ENCODE measurements around the gene RNF157.
"Not testable (repeated sequence)": the region's sequence is repeated elsewhere in the genome, so short reads cannot be mapped to it uniquely, and the experiment has no call there.

The RNF157 gene

DNA sequence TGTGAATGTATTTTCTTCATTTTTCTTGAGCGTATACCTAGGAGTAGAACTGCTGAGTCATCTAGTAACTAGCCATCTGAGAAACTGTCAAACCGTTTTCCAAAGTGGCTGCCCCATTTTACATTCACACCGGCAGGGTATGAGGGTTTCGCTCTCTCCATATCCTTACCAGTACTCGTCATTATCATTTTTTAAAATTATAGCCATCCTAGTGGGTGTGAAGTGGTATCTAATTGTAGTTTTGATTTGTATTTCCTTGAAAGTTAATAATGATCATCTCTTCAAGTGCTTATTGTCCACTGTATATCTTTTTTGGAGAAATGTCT lies 6.0 kb downstream of the RNF157 start:
- DNase-seq (ENCODE audit: low spot score), result no peak

DNA sequence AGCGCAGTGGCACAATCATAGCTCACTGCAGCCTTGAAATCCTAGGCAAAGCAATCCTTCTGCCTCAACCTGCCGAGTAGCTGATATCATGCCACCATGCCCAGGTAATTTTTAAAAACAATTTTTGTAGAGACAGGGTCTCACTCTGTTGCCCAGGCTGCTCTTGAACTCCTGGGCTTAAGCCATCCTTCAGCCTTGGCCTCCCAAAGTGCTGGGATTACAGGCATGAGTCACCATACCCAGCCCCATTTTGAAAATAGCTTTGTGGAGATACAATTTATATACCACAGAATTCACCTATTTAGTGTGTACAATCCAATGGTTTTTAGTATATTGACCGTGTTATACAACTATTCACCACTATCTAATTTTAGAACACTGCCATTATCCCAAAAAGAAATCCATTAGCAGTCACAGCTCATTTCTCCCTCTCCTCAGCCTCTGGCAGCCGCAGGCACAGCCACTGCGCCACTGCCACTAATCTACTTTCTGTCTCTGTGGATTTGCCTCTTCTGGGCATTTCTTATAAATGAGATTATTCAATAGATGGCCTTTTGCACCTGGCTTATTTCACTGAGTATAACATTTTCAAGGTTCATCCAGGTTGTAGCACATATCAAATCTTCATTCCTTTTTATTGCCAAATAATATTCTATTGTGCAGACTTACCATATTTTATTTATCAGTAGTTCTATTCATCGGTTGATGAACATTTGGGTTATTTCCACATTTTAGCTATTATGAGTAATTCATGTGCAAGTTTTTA lies 6.5 kb downstream of the RNF157 start:
- DNase-seq (ENCODE audit: low spot score), result no peak

DNA sequence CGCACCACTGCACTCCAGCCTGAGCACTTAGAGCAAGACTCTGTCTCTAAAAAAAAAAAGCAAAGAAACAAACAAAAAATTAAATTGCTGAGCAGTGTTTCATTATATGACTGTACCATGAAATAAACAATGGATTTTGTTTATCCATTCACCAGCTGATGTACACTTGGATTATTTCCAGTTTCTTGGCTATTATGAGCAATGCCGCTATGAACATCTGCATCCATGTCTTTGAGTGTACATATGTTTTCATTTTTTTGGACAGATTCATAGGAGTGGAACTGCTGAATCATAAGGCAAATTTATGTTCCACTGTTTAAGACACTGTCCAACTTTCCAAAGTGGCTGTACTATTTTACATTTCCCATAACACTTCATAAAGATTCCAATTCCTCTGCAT lies 8.0 kb downstream of the RNF157 start:
- DNase-seq (ENCODE audit: low spot score), result no peak

DNA sequence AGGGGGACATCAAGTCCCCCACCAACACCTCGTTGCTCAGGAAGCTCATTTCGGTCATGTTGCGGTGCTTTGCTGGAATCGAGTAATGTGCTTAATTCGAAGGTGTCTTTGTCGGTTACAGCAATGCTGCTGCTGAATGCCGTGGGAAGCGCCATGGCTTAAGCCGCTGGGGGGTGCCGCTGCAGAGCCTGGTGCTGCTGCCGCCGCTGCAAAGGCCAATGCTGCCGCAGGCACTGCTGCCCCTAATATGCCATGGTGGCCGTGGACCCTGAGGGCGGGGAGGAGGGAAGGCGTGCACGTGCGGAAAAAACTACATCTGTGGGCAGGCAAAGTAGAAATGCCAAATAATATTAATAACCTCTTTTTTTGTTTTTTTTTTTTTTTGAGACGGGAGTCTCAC lies 13.5 kb downstream of the RNF157 start:
- DNase-seq (ENCODE audit: low spot score), result not testable (repeated sequence)

- not testable (repeated sequence) for DNase-seq (ENCODE audit: low spot score)
These were observed 14.8 kb downstream of the RNF157 start for GRCh38 chr17:76225373-76226086.

DNA sequence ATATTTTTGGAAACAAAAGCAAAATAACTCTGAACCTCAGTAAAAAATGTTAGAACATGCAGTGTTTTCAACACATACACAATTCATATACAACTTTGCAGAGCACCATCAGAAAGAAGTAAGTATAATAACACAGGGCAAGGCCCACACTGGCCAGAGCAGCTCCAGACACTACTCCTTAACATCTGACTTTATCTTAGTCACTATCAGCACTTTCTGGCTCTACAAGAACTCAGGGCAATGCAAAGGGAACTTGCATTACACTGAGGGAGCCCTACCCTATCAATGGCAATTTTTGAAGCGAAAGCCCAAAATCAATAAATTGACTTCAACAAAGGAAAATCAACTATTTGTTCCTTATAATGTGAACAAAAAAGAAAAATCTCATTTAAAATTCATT lies 16.5 kb downstream of the RNF157 start:
- no peak for DNase-seq (ENCODE audit: low spot score)

- DNase-seq (ENCODE audit: low spot score), result no peak
These were observed 20.5 kb downstream of the RNF157 start for GRCh38 chr17:76219670-76220383.

DNA sequence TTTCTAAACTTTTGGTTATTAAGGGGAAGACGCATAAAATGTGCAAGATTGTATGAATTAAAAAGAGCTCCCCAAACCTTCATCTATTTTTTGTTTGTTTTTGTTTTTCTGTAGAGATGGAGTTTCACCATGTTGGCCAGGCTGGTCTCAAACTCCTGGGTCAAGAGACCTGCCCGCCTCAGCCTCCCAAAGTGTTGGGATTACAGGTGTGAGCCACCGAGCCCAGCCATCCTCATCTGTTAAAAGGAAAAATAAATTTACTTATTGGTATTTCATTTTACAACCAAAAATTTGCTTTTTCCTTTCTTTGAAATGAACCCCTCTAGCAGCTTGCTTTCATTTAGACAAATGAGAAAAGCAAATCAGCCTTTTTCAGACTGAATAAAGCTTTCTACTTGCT lies 23.2 kb downstream of the RNF157 start:
- no peak for DNase-seq (ENCODE audit: low spot score)

DNA sequence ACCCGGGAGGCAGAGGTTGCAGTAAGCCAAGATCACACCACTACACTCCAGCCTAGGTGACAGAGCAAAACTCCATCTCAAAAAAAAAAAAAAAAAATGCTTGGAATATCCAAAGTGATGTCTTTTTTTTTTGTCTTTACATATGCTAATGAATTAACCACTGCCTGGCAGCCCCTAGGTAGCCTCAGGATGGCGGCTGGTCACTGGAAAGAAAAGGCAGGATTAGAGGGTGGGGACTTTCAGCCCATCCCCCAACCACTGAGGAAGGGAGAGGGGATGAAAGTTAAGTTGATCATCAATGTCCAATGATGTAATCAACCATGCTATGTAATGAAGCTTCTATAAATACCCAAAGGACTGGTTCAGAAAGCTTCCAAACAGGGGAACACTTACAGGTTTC lies 26.8 kb downstream of the RNF157 start:
- no peak for DNase-seq (ENCODE audit: low spot score)

DNA sequence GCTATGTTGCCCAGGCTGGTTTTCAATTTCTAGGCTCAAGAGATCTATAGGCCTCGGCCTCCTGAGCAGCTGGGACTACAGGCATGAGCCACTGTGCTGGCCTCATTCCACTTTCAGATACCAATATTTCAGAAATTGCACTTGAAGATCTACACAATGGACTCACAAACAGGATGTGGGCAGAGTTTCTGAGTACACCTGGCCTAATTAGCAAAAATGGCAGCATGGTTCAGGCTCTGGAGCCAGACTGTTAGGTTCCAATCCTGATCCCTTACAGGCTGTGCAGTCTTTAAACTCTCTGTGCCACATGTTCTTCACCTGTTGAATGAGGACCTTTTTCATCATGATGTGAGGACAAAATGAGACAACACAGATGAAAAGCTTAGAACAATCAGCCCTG lies 32.2 kb downstream of the RNF157 start:
- no peak for DNase-seq (ENCODE audit: low spot score)

DNA sequence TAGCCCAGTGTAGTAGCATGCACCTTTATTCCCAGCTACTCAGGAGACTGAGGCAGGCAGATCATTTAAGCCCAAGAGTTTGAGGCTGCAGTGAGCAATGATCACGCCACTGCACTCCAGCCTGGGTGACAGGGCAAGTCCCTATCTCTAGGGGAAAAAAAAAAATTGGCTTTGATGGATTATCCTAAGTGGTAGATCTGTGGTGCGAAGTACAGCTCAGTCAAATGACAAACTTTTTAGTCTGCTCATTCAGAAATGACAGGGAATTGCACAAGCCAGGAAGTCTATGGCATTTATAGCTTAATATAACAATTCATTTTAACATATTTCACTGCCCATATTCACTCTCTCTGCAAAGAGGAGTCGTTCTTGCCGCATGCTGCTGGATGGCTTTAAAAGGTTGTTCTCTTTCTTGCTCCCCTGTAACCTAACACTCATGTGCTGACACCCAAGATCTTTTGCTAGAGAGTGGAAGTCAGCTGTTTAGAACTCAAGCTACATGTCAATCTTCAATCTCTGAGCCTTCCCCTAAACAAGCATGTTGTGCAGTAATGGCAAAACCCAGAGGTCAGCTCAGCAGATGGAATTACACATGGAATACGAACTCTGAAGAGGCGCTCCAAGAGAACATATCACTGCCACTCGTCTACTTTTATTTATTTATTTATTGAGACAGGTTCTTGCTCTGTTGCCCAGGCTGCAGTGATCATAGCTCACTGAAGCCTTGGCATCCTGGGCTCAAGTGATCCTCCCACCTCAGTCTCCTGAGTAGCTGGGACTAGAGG lies 32.8 kb downstream of the RNF157 start:
- DNase-seq (ENCODE audit: low spot score), result no peak

DNA sequence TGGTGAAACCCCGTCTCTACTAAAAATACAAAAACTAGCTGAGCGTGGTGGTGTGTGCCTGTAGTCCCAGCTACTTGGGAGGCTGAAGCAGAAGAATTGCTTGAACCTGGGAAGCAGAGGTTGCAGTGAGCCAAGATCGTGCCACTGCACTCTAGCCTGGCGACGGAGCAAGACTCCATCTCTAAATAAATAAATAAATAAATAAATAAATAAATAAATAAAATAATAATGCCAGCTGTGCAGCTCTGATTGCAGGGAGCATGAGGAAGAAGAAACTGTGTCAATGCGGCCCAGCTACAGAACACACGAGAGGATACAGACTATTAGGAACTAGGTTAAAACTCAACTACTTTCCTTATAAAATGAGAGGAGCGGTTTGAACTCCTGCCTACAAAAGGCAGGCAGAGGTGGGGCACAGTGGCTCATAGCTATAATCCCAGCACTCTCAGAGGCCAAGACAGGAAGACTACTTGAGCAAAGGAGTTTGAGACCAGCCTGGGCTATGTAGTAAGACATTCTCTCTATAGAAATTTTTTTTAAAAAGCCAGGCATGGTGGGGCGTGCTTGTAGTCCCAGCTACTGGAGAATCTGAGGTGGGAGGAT lies 34.6 kb downstream of the RNF157 start:
- not testable (repeated sequence) for DNase-seq (ENCODE audit: low spot score)

GRCh38 chr17:76204277-76204676 lies 36.0 kb downstream of the RNF157 start:
- no peak for DNase-seq (ENCODE audit: low spot score)

DNA sequence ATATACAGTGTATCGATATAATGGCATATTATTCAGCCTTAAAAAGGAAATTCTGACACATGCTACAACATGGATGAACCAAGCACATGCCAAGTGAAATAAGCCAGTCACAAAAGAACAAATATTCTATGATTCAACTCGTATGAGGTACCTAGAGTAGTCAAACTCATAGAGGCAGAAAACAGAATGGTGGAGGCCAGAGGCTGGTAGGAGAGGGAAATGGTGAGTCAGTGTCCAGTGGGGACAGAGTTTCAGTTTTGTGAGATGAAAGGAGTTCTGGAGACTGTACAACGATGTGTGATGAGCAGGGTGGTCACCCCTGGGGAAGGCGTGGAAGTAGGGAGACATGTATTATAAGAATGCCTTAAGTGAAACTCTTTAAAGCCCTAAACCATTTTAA lies 39.9 kb downstream of the RNF157 start:
- no peak for DNase-seq (ENCODE audit: low spot score)

DNA sequence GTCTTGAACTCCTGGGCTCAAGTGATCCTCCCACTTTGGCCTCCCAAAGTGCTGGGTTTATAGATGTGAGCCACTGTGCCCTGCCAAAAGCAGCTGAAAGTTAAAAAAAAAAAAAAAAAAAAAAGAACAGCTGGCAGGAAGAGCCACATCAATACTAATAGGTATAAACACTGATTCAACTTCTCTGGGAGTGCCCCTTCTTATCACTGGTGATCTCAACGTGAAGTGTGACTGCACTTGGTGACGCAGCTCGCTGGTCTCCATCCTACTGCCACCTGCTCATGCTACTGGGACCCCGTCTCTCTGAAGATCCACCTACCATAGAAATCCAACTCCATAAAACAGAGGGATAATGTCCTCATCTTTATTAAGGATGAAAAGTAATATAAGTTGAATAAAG lies 40.8 kb downstream of the RNF157 start:
- DNase-seq (ENCODE audit: low spot score), result no peak

GRCh38 chr17:76198702-76199101 lies 41.6 kb downstream of the RNF157 start:
- no peak for DNase-seq (ENCODE audit: low spot score)

DNA sequence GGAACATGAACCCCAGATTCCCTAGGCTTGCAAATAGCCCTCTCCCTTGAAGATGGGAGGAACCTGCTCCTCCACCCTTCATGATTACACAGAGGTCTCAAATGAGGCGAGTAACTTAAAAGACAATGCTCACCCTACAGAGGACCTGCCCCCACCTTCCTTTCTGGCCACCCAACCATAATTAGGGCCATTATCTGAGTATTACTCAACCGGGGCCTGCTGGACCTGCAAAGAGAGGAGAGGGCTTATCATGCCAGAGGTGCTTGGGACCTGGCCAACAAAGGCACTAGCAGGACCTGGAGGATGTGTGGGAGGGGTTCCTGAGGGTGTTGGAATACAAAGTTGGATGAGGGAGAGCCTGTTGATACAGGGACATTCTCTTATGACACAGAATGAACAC lies 42.4 kb downstream of the RNF157 start:
- DNase-seq (ENCODE audit: low spot score), result no peak

DNA sequence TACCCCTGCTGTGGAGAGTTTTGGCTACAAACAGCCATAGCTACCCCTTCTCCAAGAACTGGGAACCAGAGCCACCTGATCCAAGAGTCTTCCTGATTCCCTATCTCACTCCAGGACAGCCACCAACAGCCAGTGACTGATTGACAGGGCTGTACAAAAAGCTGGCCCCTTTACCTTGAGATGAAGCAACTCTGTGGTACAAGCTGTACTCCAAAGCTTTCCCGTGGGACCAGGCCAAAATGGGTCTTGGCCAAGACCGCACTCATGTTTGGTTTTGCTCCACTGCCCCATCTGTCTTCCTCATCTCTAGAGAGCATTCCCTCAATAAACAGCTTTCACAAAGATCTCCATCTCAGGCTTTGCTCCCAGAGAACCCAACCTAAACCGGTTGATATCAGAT lies 43.6 kb downstream of the RNF157 start:
- no peak for DNase-seq (ENCODE audit: low spot score)

DNA sequence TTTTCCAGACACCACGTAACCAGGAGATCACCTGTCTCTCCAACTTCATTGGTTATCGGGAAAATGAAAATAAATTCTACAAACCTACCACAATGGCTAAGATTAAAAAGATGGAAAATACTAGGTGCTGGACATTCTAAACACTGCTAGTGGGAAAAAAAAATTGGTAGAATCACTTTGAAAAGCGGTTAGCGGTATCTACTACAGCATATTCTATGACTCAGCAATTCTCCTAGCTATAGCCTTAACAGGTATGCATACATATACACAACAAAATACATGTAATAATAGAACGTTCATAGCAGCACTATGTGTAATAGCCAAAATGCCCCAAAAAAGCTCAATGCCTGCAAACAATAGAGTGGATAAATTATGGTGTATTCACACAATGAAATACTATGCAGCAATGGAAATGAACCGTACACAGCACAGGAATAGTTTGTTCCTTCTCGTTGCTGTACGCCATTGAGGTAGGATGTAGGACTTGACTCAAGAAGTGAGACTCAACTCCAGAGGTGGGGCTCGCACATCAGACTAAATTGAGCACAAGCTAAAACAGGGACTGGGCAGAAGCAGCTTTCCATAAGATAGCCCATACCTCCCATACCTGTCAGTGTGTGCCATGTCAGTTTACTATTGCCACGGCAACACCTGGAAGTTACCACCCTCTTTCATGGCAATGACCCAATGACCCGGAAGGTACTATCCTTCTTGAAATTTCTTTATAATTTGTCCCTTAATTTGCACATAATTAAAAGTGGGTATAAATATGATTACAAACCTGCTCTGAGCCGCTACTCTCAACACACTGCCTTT lies 44.8 kb downstream of the RNF157 start:
- DNase-seq (ENCODE audit: low spot score), result no peak

- DNase-seq (ENCODE audit: low spot score), result no peak
These were observed 46.7 kb downstream of the RNF157 start for GRCh38 chr17:76193591-76193990.

DNA sequence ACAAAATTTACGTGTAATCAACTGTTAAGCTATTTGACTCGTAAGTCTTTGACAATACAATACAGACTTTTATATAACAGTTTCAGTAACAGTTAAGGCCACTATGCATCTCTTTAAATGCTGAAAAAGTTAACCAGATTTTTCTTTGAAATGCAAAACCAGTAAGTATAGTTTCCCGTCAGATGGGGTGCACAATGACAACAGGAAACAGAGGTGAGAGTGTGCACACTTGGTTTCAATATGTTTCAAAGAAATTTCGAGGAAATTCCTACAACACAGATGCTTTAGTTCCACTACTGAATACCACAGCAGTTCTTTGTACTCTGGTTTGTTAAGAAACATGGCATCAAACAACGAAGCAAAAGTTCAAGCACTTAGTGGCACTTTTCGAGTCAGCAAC lies 48.4 kb downstream of the RNF157 start:
- no peak for DNase-seq (ENCODE audit: low spot score)
